ENCODE data around the gene RBM39. TPM values are rescaled to one million over a fixed set of nuclear protein-coding genes. Genes with fewer than 3 reads are reported as not detected.

The RBM39 gene
- total and polyA plus RNA-seq, 2 of the 13 experiments (the other 11 are each of a cell fraction or from before 2014, with no cell fraction given), result 788 to 920 TPM

DNA sequence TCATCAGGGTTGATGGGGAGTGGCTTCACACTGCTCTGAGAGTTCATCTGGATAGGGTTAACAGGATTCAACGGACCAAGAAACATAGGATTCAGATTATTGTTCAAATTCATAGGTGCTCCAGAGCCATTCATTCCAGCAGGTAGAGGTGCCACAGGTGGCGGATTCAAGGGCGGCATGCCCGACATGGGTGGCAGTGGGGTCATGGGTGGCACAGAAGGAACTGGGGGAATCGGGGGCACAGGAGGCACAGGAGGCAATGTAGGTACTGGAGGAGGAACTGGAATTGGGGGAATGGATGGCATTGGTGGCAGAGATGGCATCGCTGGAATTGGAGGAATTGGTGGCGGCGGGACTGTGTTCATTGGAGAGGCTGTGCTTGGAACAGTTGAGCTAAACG lies 87.6 kb downstream of the RBM39 start (continued):
- TF ChIP-seq ZNF547 (CRISPR knock-in tag; IDR thresholded peaks at IDR 0.05), result no peak
- no peak for TF ChIP-seq NCOR1 (IDR thresholded peaks at IDR 0.05; ENCODE audit: borderline replicate concordance, low read length)
- no peak for TF ChIP-seq SMYD3 (CRISPR knock-in tag; IDR thresholded peaks at IDR 0.05)
- TF ChIP-seq AKAP8 (CRISPR knock-in tag; IDR thresholded peaks at IDR 0.05), result no peak
- TF ChIP-seq ZNF253 (CRISPR knock-in tag; IDR thresholded peaks at IDR 0.05; ENCODE audit: borderline replicate concordance), result no peak
- no peak for TF ChIP-seq EED (CRISPR knock-in tag; IDR thresholded peaks at IDR 0.05)

DNA sequence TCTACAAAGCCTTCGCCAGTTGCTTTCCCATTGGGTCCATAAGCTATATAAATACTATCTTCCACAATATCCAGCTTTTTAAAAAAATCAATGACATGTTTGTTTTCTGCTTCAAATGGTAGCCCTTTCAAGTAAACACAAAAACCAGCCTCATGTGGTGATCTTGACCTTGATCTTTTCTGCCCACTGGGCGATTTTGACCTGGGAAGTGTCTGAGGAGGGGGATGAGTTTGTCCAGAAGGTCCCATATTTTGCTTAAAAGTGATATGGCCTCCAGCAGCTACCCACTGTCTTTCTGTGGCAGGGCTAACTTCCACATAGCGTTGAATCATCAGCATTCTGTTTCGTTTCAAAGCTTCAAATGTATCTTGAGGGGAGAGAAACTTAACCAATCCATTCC lies 88.2 kb downstream of the RBM39 start:
- no peak overlapping the region for H3K4me2 ChIP-seq (ENCODE audit: low read depth, low read length)
- no peaks in the 10 kb centered on the region for H3K27me3 ChIP-seq (ENCODE audit: control insufficient read depth in 1 of 2, insufficient read depth in 2 of 2, low read length in 2 of 2)
- FAIRE-seq (no peak), ATAC-seq (no peak), DNase-seq (ENCODE audit: low spot score) (no peak)
- in situ Hi-C loops (cut with HindIII; ENCODE audit: extremely low pct_ligation_motif_present, low pct_unique_long_range_greater_than_20kb) (no loop called here), intact Hi-C loops (cut with micrococcal nuclease; ENCODE audit: unreplicated experiment) (no loop called here)
- peaks cover 99% of the 10 kb centered on the region for H3K79me2 ChIP-seq (ENCODE audit: insufficient read depth, low read length)
- peaks cover 80% of the 10 kb centered on the region for H4K20me1 ChIP-seq (ENCODE audit: insufficient read depth, low read length)
- CTCF ChIA-PET (ENCODE audit: low intra/inter-chr PET ratio, low total read pairs), result no interaction called here
- no peaks in the 10 kb centered on the region; the same call in 1 of the 2 replicates for H3K9me3 ChIP-seq (ENCODE audit: low read length)
- POLR2A ChIA-PET, result interaction anchor here (0.5 to 2.8 kb wide), 4 partner anchors 10 to 197 kb away, joined by 3 to 13 read pairs (median 6); partner anchors contain the start of genes CPNE1, RBM12 and RBM39
- no peak overlapping the region for H3K4me3 ChIP-seq (replicated peaks in 1 of 3; ENCODE audit: insufficient read depth in 1 of 3, low read depth in 2 of 3, low read length in 3 of 3)
- peaks cover 22% of the 10 kb centered on the region for H3K4me1 ChIP-seq (ENCODE audit: insufficient read depth, low read length)
- peaks cover 26 to 59% of the 10 kb centered on the region in 2 experiments for H3K36me3 ChIP-seq (replicated peaks in 1 of 2; ENCODE audit: control insufficient read depth in 1 of 2, insufficient read depth in 2 of 2, low read length in 2 of 2)
- no peak overlapping the region for H3K9ac ChIP-seq (ENCODE audit: insufficient read depth, low read depth, low read length)
- no peak overlapping the region for H2AFZ ChIP-seq (ENCODE audit: low read length)
- TSS peak; percentile 10 for BruUV-seq (replicated peaks)
- WGBS (ENCODE audit: low lambda C conversion rate), result 97% methylated on average over 4 of the region's 4 CpGs
- H3K27ac ChIP-seq (ENCODE audit: extremely low read length, insufficient read depth, low read length), result no peak overlapping the region
- no peak for TF ChIP-seq JUNB (CRISPR knock-in tag; IDR thresholded peaks at IDR 0.05; ENCODE audit: borderline replicate concordance)
- TF ChIP-seq ZNF883 (CRISPR knock-in tag; IDR thresholded peaks at IDR 0.05; ENCODE audit: not compliant biosample characterization), result no peak
- no peak for TF ChIP-seq ZBTB20 (CRISPR knock-in tag; IDR thresholded peaks at IDR 0.05; ENCODE audit: borderline replicate concordance, low read depth)
- TF ChIP-seq MAFK (conservative IDR thresholded peaks at IDR 0.05 in 1 of 2, IDR thresholded peaks at IDR 0.05 in 1 of 2; ENCODE audit: low read length in 2 of 2), result peak; percentile 62 to 66
- no peak for TF ChIP-seq MAFG (CRISPR knock-in tag; IDR thresholded peaks at IDR 0.05)
- no peak for TF ChIP-seq ZNF678 (CRISPR knock-in tag; IDR thresholded peaks at IDR 0.05)
- peak; percentile 36 for TF ChIP-seq ASH2L (IDR thresholded peaks at IDR 0.05; ENCODE audit: insufficient read length, low read depth, low read length)
- peak; percentile 9 for TF ChIP-seq RBM22 (optimal IDR thresholded peaks at IDR 0.05; ENCODE audit: low read length)
- TF ChIP-seq MAFF (IDR thresholded peaks at IDR 0.05; ENCODE audit: low read depth, low read length), result 0 out of 2 replicates have a peak, but pooled peaks have one; percentile 34
- no peak for TF ChIP-seq ZNF430 (CRISPR knock-in tag; IDR thresholded peaks at IDR 0.05)
- peak; percentile 52 for TF ChIP-seq POLR2G (IDR thresholded peaks at IDR 0.05; ENCODE audit: low read depth, low read length)
- TF ChIP-seq PHF8 (CRISPR knock-in tag; IDR thresholded peaks at IDR 0.05), result no peak
